Measurements from ENCODE around the gene LEMD3. TPM values are rescaled to one million over a fixed set of nuclear protein-coding genes. Genes with fewer than 3 reads are reported as not detected.

The LEMD3 gene
- polyA plus RNA-seq, 2 of the 4 experiments (the other 2 are of a cell fraction), result 12.3 to 17.8 TPM

DNA sequence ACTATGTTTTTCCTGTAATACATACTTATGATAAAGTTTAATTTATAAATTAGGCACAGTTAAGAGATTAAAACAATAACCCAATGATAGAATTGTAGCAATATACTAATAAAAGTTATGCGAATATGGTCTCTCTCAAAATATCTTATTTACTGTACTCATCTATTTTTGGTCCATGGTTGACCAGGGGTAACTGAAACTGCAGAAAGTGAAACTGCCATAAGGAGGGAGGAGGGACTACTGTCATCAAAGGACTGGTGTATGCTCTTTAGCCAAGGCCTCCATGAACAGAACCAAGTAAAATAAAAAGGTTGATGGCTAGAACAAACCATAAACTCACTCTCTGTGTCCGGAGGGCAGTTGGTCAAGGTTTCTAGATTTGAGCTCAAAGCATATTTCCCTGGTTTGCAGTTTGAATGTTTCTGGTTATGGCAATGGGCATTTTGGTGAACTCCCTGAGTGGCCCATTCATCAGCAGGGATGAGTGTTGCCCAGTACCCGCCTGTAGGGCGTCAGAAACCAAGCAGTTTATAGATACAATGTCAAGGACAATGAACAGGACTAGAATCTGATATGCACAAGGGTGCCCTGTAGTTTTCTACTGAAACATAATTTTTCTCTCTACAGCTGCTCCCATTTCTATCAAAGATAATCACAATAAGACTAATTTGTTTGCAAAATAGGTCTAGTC, 19.8 kb downstream of the LEMD3 start (continued):
- no peak for TF ChIP-seq HEYL (CRISPR knock-in tag; IDR thresholded peaks at IDR 0.05)
- TF ChIP-seq, protein P1, sequence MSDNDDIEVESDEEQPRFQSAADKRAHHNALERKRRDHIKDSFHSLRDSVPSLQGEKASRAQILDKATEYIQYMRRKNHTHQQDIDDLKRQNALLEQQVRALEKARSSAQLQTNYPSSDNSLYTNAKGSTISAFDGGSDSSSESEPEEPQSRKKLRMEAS (IDR thresholded peaks at IDR 0.05), result no peak

GRCh38 chr12:65192963-65193516, 23.7 kb downstream of the LEMD3 start:
- ChIA-PET POLR2A (no interaction called here), CTCF (no interaction called here)
- no peaks in the 10 kb centered on the region for H3K9me3 ChIP-seq
- FAIRE-seq (no peak), ATAC-seq (no peak), DNase-seq (ENCODE audit: low read depth in 1 of 2, low spot score in 1 of 2) (no peak)
- TF ChIP-seq CEBPB (IDR thresholded peaks at IDR 0.05) (no peak), JUNB (IDR thresholded peaks at IDR 0.05) (no peak), FOSL2 (IDR thresholded peaks at IDR 0.05) (no peak), FOSL2 (CRISPR knock-in tag; IDR thresholded peaks at IDR 0.05) (no peak), POLR2A (IDR thresholded peaks at IDR 0.05; ENCODE audit: low read length) (no peak), FOXS1 (CRISPR knock-in tag; IDR thresholded peaks at IDR 0.05) (no peak), RAD21 (conservative IDR thresholded peaks at IDR 0.05 in 1 of 2, IDR thresholded peaks at IDR 0.05 in 1 of 2) (no peak), EHMT2 (IDR thresholded peaks at IDR 0.05; ENCODE audit: low read depth) (no peak), FOSB (CRISPR knock-in tag; IDR thresholded peaks at IDR 0.05) (no peak), CBX8 (IDR thresholded peaks at IDR 0.05) (no peak), HEYL (CRISPR knock-in tag; IDR thresholded peaks at IDR 0.05) (no peak), ZFP36 (IDR thresholded peaks at IDR 0.05; ENCODE audit: borderline replicate concordance, partially characterized antibody) (no peak), TP53 (CRISPR knock-in tag; IDR thresholded peaks at IDR 0.05) (no peak), PHF8 (IDR thresholded peaks at IDR 0.05; ENCODE audit: borderline replicate concordance, low read depth) (no peak)
- TF ChIP-seq, protein P2, sequence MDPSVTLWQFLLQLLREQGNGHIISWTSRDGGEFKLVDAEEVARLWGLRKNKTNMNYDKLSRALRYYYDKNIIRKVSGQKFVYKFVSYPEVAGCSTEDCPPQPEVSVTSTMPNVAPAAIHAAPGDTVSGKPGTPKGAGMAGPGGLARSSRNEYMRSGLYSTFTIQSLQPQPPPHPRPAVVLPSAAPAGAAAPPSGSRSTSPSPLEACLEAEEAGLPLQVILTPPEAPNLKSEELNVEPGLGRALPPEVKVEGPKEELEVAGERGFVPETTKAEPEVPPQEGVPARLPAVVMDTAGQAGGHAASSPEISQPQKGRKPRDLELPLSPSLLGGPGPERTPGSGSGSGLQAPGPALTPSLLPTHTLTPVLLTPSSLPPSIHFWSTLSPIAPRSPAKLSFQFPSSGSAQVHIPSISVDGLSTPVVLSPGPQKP (IDR thresholded peaks at IDR 0.05; ENCODE audit: low read depth, low read length), result no peak
- H3K27ac ChIP-seq, result no peak overlapping the region
- no peak overlapping the region for H3K4me2 ChIP-seq
- peaks cover under 1% of the 10 kb centered on the region; the same call in 2 of the 3 replicates for H3K4me1 ChIP-seq
- WGBS (ENCODE audit: missing lambda C conversion rate), result 74% methylated on average over 9 of the region's 9 CpGs
- H3K4me3 ChIP-seq, result no peak overlapping the region

DNA sequence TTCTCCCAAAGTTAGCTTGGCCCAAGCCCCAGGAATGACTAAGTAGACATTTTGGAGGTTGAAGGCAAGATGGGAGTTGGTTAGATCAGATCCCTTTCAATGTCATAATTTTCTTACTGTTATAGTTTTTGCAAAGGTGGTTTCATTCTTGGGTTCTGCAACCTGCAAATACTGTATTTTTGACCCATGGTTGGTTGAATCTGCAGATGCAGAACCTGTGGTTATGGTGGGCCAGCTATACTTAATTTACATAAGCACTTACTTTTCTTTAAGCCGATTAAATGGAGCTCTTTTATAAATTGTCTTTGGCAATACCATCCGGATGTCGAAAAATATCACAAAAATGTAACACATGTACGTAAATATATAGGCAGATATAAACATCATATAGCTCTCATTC, 25.6 kb downstream of the LEMD3 start:
- 0 out of 3 replicates have a peak, but pooled peaks cover 5% of the 10 kb centered on the region for H3K4me1 ChIP-seq
- FAIRE-seq, result no peak
- no peak overlapping the region for H3K4me2 ChIP-seq
- H3K4me3 ChIP-seq, result no peak overlapping the region
- ChIA-PET CTCF (no interaction called here), POLR2A (interaction anchor here (0.6 kb wide), 1 partner anchor 26 kb away, joined by 3 read pairs; the partner anchor contains the start of gene LEMD3)
- H3K9me3 ChIP-seq, result no peaks in the 10 kb centered on the region
- DNase-seq (ENCODE audit: low read depth in 1 of 2, low spot score in 1 of 2), result no peak
- no peak for ATAC-seq
- H3K27ac ChIP-seq, result no peak overlapping the region
- TF ChIP-seq ZNF302 (CRISPR knock-in tag; IDR thresholded peaks at IDR 0.05) (no peak), ZSCAN20 (CRISPR knock-in tag; IDR thresholded peaks at IDR 0.05) (no peak), NPAS2 (CRISPR knock-in tag; IDR thresholded peaks at IDR 0.05; ENCODE audit: borderline replicate concordance) (no peak), USF2 (IDR thresholded peaks at IDR 0.05) (no peak), REST (IDR thresholded peaks at IDR 0.05) (no peak), NFE2L2 (conservative IDR thresholded peaks at IDR 0.05; ENCODE audit: low read length) (no peak), SMC3 (IDR thresholded peaks at IDR 0.05) (no peak), EHMT2 (IDR thresholded peaks at IDR 0.05; ENCODE audit: low read depth) (no peak), JUNB (IDR thresholded peaks at IDR 0.05) (no peak)
- TF ChIP-seq, protein P2 (IDR thresholded peaks at IDR 0.05; ENCODE audit: low read depth, low read length), result no peak
- 92% methylated on average over 4 of the region's 4 CpGs for WGBS (ENCODE audit: missing lambda C conversion rate)

All from A549 (cell line).